Measurements from ENCODE around the gene EML2.

Gene EML2

GRCh38 chr19:45568732-45569131, 70.5 kb downstream of the EML2 start:
- DNase-seq, result no peak
- H3K36me3 ChIP-seq (replicated peaks), result no peaks in the 10 kb centered on the region
- H3K4me3 ChIP-seq (ENCODE audit: low read depth, low read length), result no peak overlapping the region
- H3K27ac ChIP-seq, result no peak overlapping the region
- TF ChIP-seq, protein P1, sequence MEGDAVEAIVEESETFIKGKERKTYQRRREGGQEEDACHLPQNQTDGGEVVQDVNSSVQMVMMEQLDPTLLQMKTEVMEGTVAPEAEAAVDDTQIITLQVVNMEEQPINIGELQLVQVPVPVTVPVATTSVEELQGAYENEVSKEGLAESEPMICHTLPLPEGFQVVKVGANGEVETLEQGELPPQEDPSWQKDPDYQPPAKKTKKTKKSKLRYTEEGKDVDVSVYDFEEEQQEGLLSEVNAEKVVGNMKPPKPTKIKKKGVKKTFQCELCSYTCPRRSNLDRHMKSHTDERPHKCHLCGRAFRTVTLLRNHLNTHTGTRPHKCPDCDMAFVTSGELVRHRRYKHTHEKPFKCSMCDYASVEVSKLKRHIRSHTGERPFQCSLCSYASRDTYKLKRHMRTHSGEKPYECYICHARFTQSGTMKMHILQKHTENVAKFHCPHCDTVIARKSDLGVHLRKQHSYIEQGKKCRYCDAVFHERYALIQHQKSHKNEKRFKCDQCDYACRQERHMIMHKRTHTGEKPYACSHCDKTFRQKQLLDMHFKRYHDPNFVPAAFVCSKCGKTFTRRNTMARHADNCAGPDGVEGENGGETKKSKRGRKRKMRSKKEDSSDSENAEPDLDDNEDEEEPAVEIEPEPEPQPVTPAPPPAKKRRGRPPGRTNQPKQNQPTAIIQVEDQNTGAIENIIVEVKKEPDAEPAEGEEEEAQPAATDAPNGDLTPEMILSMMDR (IDR thresholded peaks at IDR 0.05; ENCODE audit: low read depth, low read length, missing control alignments), result no peak
- no peaks in the 10 kb centered on the region for H3K27me3 ChIP-seq (replicated peaks)
- in situ Hi-C loops (cut with HindIII; ENCODE audit: low pct_ligation_motif_present, low sequenced_read_pairs), result no loop called here

GRCh38 chr19:45567609-45568008, 71.6 kb downstream of the EML2 start:
- in situ Hi-C loops (cut with HindIII; ENCODE audit: low pct_ligation_motif_present, low sequenced_read_pairs), result no loop called here
- no peak for DNase-seq
- no peak overlapping the region for H3K4me3 ChIP-seq (ENCODE audit: low read depth, low read length)
- no peaks in the 10 kb centered on the region for H3K27me3 ChIP-seq (replicated peaks)
- TF ChIP-seq, protein P1 (IDR thresholded peaks at IDR 0.05; ENCODE audit: low read depth, low read length, missing control alignments), result no peak
- H3K27ac ChIP-seq, result no peak overlapping the region
- H3K36me3 ChIP-seq (replicated peaks), result no peaks in the 10 kb centered on the region

DNA sequence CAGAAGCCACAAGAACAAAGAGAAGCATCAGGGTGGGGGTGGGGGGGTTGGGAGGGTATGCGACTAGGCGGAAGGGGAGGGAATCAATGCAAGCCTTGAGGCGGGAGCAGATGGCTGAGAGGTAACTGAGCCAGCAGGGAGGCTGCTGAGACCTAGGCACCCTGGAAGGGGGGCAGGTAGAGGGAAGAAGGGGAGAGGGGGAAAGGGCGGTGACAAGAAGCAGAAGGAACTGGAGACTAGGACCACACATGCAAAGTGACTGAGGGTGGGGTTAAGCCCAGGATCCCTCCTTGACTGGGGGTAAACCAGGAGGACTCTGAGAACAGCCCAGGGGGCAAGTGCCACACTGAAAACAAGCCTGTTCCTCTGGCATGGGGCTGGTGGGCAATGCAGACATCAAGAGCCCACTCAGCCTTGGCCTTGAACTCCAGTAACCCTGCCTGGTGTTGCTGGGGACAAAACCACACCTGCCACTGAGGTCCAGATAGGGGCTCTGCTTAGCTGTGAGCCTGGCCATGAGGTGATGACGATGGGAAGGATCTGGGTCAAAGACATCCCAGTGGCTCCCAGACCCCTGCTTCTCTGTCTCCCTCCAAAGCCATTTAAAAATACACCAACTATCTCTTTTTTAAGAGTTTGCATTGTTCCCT, 74.9 kb downstream of the EML2 start:
- Histone ChIP-seq H3K36me3 (replicated peaks) (no peaks in the 10 kb centered on the region), H3K27me3 (replicated peaks) (no peaks in the 10 kb centered on the region), H3K27ac (no peak overlapping the region), H3K4me3 (ENCODE audit: low read depth, low read length) (no peak overlapping the region)
- no peak for DNase-seq
- in situ Hi-C loops (cut with HindIII; ENCODE audit: low pct_ligation_motif_present, low sequenced_read_pairs), result no loop called here
- TF ChIP-seq, protein P1 (IDR thresholded peaks at IDR 0.05; ENCODE audit: low read depth, low read length, missing control alignments), result no peak

DNA sequence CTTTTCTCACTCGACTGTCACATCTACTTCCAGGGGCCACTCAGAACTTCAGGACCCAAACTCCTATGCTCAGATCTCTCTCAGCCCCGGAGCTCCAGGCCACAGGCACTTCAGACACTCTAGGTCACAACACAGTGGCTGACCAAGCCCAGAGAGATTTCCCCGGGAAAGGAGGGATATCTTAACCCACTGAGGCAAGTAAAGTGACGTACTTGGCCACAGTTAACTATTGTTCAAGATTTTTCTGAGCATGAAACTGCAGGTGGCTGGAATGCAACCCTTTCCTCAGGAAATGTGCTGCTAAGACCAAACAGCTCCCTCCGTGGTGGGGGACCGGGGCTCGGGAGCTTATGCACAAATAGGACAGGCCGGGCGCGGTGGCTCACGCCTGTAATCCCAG, 78.5 kb downstream of the EML2 start:
- H3K27ac ChIP-seq, result no peak overlapping the region
- in situ Hi-C loops (cut with HindIII; ENCODE audit: low pct_ligation_motif_present, low sequenced_read_pairs), result no loop called here
- no peak overlapping the region for H3K4me3 ChIP-seq (ENCODE audit: low read depth, low read length)

GRCh38 chr19:45560038-45560437, 79.2 kb downstream of the EML2 start:
- no peaks in the 10 kb centered on the region for H3K36me3 ChIP-seq (replicated peaks)
- H3K27me3 ChIP-seq (replicated peaks), result no peaks in the 10 kb centered on the region
- no peak overlapping the region for H3K4me3 ChIP-seq (ENCODE audit: low read depth, low read length)
- TF ChIP-seq, protein P1 (IDR thresholded peaks at IDR 0.05; ENCODE audit: low read depth, low read length, missing control alignments), result no peak
- in situ Hi-C loops (cut with HindIII; ENCODE audit: low pct_ligation_motif_present, low sequenced_read_pairs), result no loop called here
- no peak overlapping the region for H3K27ac ChIP-seq
- DNase-seq, result no peak

More for the DNA sequence above, 78.5 kb downstream of the EML2 start:
- no peak for DNase-seq
- Histone ChIP-seq H3K36me3 (replicated peaks) (no peaks in the 10 kb centered on the region), H3K27me3 (replicated peaks) (no peaks in the 10 kb centered on the region)
- TF ChIP-seq, protein P1 (IDR thresholded peaks at IDR 0.05; ENCODE audit: low read depth, low read length, missing control alignments), result no peak

Data from brain microvascular endothelial cell (primary cell).